Coronary artery (tissue), 2 donors: ENCODE measurements around the gene MEF2C.

ENCODE experiments used
- DNase-seq: peaks from one replicate; pipeline ENCODE4 v3.0.0-alpha.2; 2017; ENCODE audit warnings: low spot score
- H3K27ac ChIP-seq, 2 donors: fragments of 200-600 bp; sonication (generic); one replicate each; pipeline ENCODE4 v1.5.1; 2016 to 2019
- H3K4me3 ChIP-seq: fragments of 200-600 bp; sonication (generic); 2 replicates; pipeline ENCODE4 v1.5.1; 2016; ENCODE audit warnings: mild to moderate bottlenecking, moderate library complexity
- CTCF ChIP-seq: fragments of 200-600 bp; sonication (generic); IDR thresholded peaks from one replicate; pipeline ENCODE4 v1.5.1; 2019; ENCODE audit warnings: antibody characterized with exemption

The MEF2C gene

DNA sequence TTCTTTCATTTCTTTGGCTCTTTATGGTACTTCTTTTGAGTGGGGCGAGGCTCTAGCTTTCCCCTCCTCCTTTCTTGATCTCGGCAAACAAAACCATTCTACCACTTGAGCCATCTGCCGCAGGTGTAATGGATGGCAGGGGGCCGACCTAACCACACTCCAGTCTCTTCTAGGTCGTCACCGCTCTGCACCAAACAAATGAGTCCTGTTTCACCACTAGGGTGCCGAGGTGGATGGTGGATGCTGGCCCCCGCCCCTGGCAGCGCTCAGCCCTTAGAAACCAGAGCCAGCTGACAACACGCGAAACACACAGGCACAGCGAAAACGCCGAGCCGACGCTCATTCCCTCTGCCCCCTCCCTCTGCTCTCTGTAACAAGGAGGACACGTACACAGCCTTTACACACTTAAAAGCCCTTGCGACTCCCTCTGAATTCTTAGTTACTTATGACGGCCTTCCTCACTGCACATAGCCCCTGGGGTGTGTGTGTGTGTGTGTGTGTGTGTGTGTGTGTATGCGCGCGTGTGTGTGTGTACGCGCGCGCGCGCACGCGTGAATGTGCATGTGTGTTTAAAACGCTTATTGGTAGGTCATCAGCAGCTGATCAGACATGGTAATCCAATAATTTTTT, 199.4 kb downstream of the MEF2C start:
- no peak overlapping the region for H3K27ac ChIP-seq
- no peak for TF ChIP-seq CTCF
- H3K4me3 ChIP-seq = peak overlapping the region; percentile 8
- DNase-seq = no peak

GRCh38 chr5:88682881-88683361, 200.1 kb downstream of the MEF2C start:
- Histone ChIP-seq H3K4me3 (no peak overlapping the region), H3K27ac (no peak overlapping the region)
- no peak for DNase-seq
- TF ChIP-seq CTCF = no peak

DNA sequence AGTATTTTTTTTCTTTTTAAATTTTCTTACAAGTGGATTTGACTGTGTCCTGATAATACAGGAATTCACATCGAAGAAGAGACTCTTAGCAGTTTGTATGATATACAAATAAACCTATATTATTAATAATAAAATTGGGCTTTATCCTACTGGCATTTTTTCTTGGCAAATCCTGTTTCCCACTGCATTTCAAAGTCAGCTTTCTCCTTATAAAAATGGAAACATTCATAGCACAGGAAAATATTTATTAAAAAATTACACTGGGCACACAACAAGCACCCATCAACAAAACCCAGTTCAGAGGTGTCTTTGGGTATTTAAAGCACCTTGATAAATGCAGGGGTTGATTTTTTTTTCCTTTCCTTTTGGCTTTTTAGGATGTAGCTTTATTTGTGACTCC, 200.9 kb downstream of the MEF2C start:
- Histone ChIP-seq H3K4me3 (no peak overlapping the region), H3K27ac (no peak overlapping the region)
- DNase-seq = no peak
- no peak for TF ChIP-seq CTCF

DNA sequence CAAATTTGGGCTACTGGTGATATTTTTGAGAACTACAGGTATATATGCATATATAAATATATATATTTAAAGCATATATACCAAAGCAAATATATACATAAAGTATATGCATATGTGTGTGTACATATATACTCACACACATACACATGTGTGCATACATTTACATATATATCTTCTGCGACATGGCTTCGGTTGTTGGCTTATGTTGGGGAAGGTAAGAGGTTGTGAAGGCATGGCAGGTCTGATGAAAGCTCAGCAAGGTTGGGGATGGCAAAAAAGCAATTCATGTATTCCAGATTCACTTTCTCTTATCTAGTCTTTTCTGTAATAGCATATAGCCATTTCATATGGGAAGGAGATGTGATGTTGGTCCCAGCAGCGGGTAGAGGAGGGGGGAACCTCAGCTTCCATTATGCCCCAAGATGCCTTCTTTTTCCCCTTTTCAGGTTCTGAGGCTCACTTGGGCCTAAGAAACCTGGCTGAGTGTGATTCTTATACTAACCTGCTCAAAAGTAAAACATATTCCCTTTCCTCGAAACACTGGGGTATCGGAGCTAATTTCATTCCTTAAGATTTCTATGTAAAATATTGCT, 201.7 kb downstream of the MEF2C start:
- no peak for TF ChIP-seq CTCF
- Histone ChIP-seq H3K4me3 (no peak overlapping the region), H3K27ac (no peak overlapping the region)
- no peak for DNase-seq

GRCh38 chr5:88680253-88681132, 202.5 kb downstream of the MEF2C start:
- TF ChIP-seq CTCF = peak; percentile 95
- peak overlapping the region; percentile 64 for H3K4me3 ChIP-seq
- no peak overlapping the region for H3K27ac ChIP-seq
- no peak for DNase-seq

- no peak overlapping the region for H3K4me3 ChIP-seq
- no peak overlapping the region for H3K27ac ChIP-seq
- TF ChIP-seq CTCF = no peak
- no peak for DNase-seq
Measured at GRCh38 chr5:88679638-88680037, 203.3 kb downstream of the MEF2C start.
